H9 (cell line): ENCODE measurements around the gene FBXO40. TPM values are rescaled to one million over a fixed set of nuclear protein-coding genes. Genes with fewer than 3 reads are reported as not detected.

Experiments used
- DNase-seq: peaks from one replicate; pipeline ENCODE4 v3.0.0-alpha.2; 2017
- H2AFZ ChIP-seq: one replicate; pipeline ENCODE4 v1.6.1; 2013; ENCODE audit warnings: mild to moderate bottlenecking, low read length, control low read depth, moderate library complexity
- H2AK5ac ChIP-seq: 2 replicates; pipeline ENCODE4 v1.6.1; 2013; ENCODE audit warnings: low read length, control low read depth, mixed read lengths; ENCODE audit not compliant: insufficient read length
- H2BK120ac ChIP-seq: one replicate; pipeline ENCODE4 v1.6.1; 2013; ENCODE audit warnings: low read depth, mild to moderate bottlenecking, low read length, control low read depth, inconsistent platforms; ENCODE audit not compliant: poor library complexity, severe bottlenecking
- H2BK12ac ChIP-seq: 2 replicates; pipeline ENCODE4 v1.6.1; 2013; ENCODE audit warnings: low read length, control low read depth, mixed read lengths, low read depth; ENCODE audit not compliant: insufficient read length
- H2BK15ac ChIP-seq: 2 replicates; pipeline ENCODE4 v1.6.1; 2013; ENCODE audit warnings: low read depth, low read length, control low read depth
- H2BK20ac ChIP-seq: one replicate; pipeline ENCODE4 v1.6.1; 2013; ENCODE audit warnings: low read depth, mild to moderate bottlenecking, low read length, control low read depth, inconsistent platforms; ENCODE audit not compliant: poor library complexity, severe bottlenecking
- H2BK5ac ChIP-seq: 2 replicates; pipeline ENCODE4 v1.6.1; 2013; ENCODE audit warnings: low read length, control low read depth, mixed read lengths; ENCODE audit not compliant: insufficient read length
- H3K14ac ChIP-seq: 2 replicates; pipeline ENCODE4 v1.6.1; 2013; ENCODE audit warnings: low read length, control low read depth; ENCODE audit not compliant: insufficient read depth
- H3K18ac ChIP-seq: 2 replicates; pipeline ENCODE4 v1.6.1; 2013; ENCODE audit warnings: low read depth, mild to moderate bottlenecking, mixed read lengths, low read length, control low read depth; ENCODE audit not compliant: insufficient read length
- H3K23ac ChIP-seq: 2 replicates; pipeline ENCODE4 v1.6.1; 2013; ENCODE audit warnings: low read length, control low read depth, mixed read lengths, low read depth; ENCODE audit not compliant: insufficient read length
- H3K23me2 ChIP-seq: 2 replicates; pipeline ENCODE4 v1.6.1; 2013; ENCODE audit warnings: low read depth, mild to moderate bottlenecking, mixed read lengths, low read length, control low read depth; ENCODE audit not compliant: insufficient read length, poor library complexity, severe bottlenecking
- H3K27ac ChIP-seq: 2 replicates; pipeline ENCODE4 v1.5.1; 2013; ENCODE audit warnings: low read length, control low read depth, mixed read lengths, low read depth; ENCODE audit not compliant: insufficient read length
- H3K27me3 ChIP-seq: 2 replicates; pipeline ENCODE4 v1.6.1; 2013; ENCODE audit warnings: low read length, control low read depth, inconsistent platforms; ENCODE audit not compliant: insufficient read depth
- H3K4ac ChIP-seq: 2 replicates; pipeline ENCODE4 v1.6.1; 2013; ENCODE audit warnings: low read depth, mild to moderate bottlenecking, control low read depth, inconsistent platforms, low read length, moderate library complexity
- H3K4me1 ChIP-seq: 2 replicates; pipeline ENCODE4 v1.6.1; 2013; ENCODE audit warnings: low read length, control low read depth, inconsistent platforms; ENCODE audit not compliant: insufficient read depth
- H3K4me2 ChIP-seq: 2 replicates; pipeline ENCODE4 v1.6.1; 2013; ENCODE audit warnings: low read length, control low read depth, mixed read lengths; ENCODE audit not compliant: insufficient read length, insufficient read depth
- H3K56ac ChIP-seq: 2 replicates; pipeline ENCODE4 v1.6.1; 2013; ENCODE audit warnings: low read depth, mild to moderate bottlenecking, mixed read lengths, low read length, control low read depth; ENCODE audit not compliant: insufficient read length
- H3K79me1 ChIP-seq: 2 replicates; pipeline ENCODE4 v1.6.1; 2013; ENCODE audit warnings: low read depth, mild to moderate bottlenecking, moderate library complexity, low read length, control low read depth, inconsistent platforms; ENCODE audit not compliant: insufficient read depth, poor library complexity, severe bottlenecking
- H3K79me2 ChIP-seq: 2 replicates; pipeline ENCODE4 v1.6.1; 2013; ENCODE audit warnings: low read length, control low read depth, inconsistent platforms; ENCODE audit not compliant: insufficient read depth
- H3K9ac ChIP-seq: 2 replicates; pipeline ENCODE4 v1.6.1; 2013; ENCODE audit warnings: low read length, control low read depth, mixed read lengths; ENCODE audit not compliant: insufficient read length; ENCODE audit errors: extremely low read depth
- H3K9me3 ChIP-seq: one replicate; pipeline ENCODE4 v1.6.1; 2013; ENCODE audit warnings: low read depth, low read length, inconsistent platforms; ENCODE audit not compliant: control insufficient read depth
- H3T11ph ChIP-seq: one replicate; pipeline ENCODE4 v1.6.1; 2013; ENCODE audit warnings: mild to moderate bottlenecking, low read length, control low read depth, inconsistent platforms
- H4K20me1 ChIP-seq: one replicate; pipeline ENCODE4 v1.6.1; 2013; ENCODE audit not compliant: control insufficient read depth, insufficient read length, insufficient read depth
- H4K5ac ChIP-seq: 2 replicates; pipeline ENCODE4 v1.6.1; 2013; ENCODE audit warnings: low read depth, mild to moderate bottlenecking, mixed read lengths, low read length, control low read depth; ENCODE audit not compliant: insufficient read length
- H4K8ac ChIP-seq: replicated peaks from 2 replicates; pipeline ENCODE4 v1.6.1; 2013; ENCODE audit warnings: low read length, control low read depth, mixed read lengths, low read depth; ENCODE audit not compliant: insufficient read length
- H4K91ac ChIP-seq: 2 replicates; pipeline ENCODE4 v1.6.1; 2013; ENCODE audit warnings: low read depth, mild to moderate bottlenecking, moderate library complexity, mixed read lengths, low read length, control low read depth; ENCODE audit not compliant: insufficient read length
- H3K27ac Mint-ChIP-seq, 3 experiments: 2 replicates in 2 of 3; 3 replicates in 1 of 3; pipeline ENCODE4 v1.8.0; 2020 to 2021; ENCODE audit warnings: mixed read lengths in 3 of 3, mild to moderate bottlenecking in 1 of 3, moderate library complexity in 1 of 3
- H3K27me3 Mint-ChIP-seq: 2 replicates; pipeline ENCODE4 v1.8.0; 2021; ENCODE audit warnings: low read depth, mild to moderate bottlenecking, moderate library complexity, mixed read lengths
- H3K36me3 Mint-ChIP-seq, 3 experiments: 2 replicates in 2 of 3; 3 replicates in 1 of 3; pipeline ENCODE4 v1.8.0; 2020 to 2021; ENCODE audit warnings: low read depth in 3 of 3, mixed read lengths in 3 of 3; ENCODE audit not compliant: insufficient read depth in 1 of 3
- H3K4me1 Mint-ChIP-seq, 2 experiments: 2 replicates each; pipeline ENCODE4 v1.8.0; 2020; ENCODE audit warnings: mixed read lengths in 2 of 2
- H3K4me3 Mint-ChIP-seq, 2 experiments: 2 replicates in 1 of 2; 3 replicates in 1 of 2; pipeline ENCODE4 v1.8.0; 2020 to 2021; ENCODE audit warnings: mild to moderate bottlenecking in 2 of 2, mixed read lengths in 2 of 2, moderate library complexity in 1 of 2
- H3K9me3 Mint-ChIP-seq, 2 experiments: 2 replicates in 1 of 2; 3 replicates in 1 of 2; pipeline ENCODE4 v1.8.0; 2020; ENCODE audit warnings: mild to moderate bottlenecking in 2 of 2, mixed read lengths in 2 of 2, moderate library complexity in 1 of 2
- CTCF ChIP-seq: fragments of 200-600 bp; sonication (generic); conservative IDR thresholded peaks from 3 replicates; pipeline ENCODE4 v1.8.0; 2021; ENCODE audit warnings: antibody characterized with exemption, mild to moderate bottlenecking
- WGBS: extraction: QIAGEN DNeasy Blood & Tissue Kit; methylation state at CpG from one replicate; pipeline ENCODE4 v1.1.7; 2013; ENCODE audit warnings: missing lambda C conversion rate, low lambda C conversion rate, mixed read lengths; ENCODE audit not compliant: insufficient read length; ENCODE audit errors: extremely low coverage; 5-methylcytosine and 5-hydroxymethylcytosine counted together
- total RNA-seq: library from RNA; stranded (reverse); gene quantifications from 2 replicates; pipeline ENCODE4 v1.2.1, GENCODE V29; 2021

The FBXO40 gene
- total RNA-seq, 1 experiment from 2014 or later = 0.04 TPM

DNA sequence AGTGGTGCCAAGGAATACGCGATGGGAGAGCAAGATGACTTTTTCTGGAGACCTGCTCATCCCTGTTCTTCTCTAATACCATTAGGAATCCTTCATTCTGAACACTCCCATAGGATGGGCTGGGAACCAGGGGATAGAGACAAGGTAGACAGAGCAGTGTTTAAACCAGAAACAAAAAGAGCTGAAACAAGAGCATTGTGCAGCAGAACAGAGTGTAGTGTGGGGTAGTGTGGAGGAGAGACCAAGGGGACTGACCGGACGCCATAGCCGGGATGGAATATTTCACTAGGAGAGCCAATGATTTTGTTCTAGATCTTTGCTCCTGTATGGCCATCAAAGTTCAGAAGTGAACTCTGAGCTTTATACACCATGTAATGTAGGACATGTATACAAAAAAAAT lies 51.9 kb downstream of the FBXO40 start:
- H3K27ac ChIP-seq = no peak overlapping the region
- Mint-ChIP-seq H3K9me3 (peaks cover 0 to 4% of the 10 kb centered on the region in 2 experiments; a peak in 1 of 5 replicates), H3K36me3 (no peaks in the 10 kb centered on the region), H3K27ac (no peak overlapping the region), H3K4me3 (no peak overlapping the region), H3K27me3 (no peaks in the 10 kb centered on the region), H3K4me1 (peaks cover 22 to 24% of the 10 kb centered on the region in 2 experiments)
- H4K8ac ChIP-seq = no peak overlapping the region
- no peaks in the 10 kb centered on the region for H3K79me2 ChIP-seq
- no peak overlapping the region for H3K14ac ChIP-seq
- no peak overlapping the region for H2BK20ac ChIP-seq
- no peak overlapping the region for H3K4me2 ChIP-seq
- no peaks in the 10 kb centered on the region for H3K79me1 ChIP-seq
- no peak overlapping the region for H3K23ac ChIP-seq
- H2BK5ac ChIP-seq = no peak overlapping the region
- no peak overlapping the region for H4K91ac ChIP-seq
- H2AFZ ChIP-seq = no peak overlapping the region
- no peaks in the 10 kb centered on the region for H3K9me3 ChIP-seq
- no peak overlapping the region for H2BK120ac ChIP-seq
- no peak overlapping the region for H4K5ac ChIP-seq
- no peak overlapping the region for H2AK5ac ChIP-seq
- H3K4me1 ChIP-seq = peaks cover 7% of the 10 kb centered on the region; the same call in 1 of the 2 replicates
- no peak overlapping the region for H3K9ac ChIP-seq
- H3K18ac ChIP-seq = no peak overlapping the region
- H2BK12ac ChIP-seq = no peak overlapping the region
- H3K27me3 ChIP-seq = no peaks in the 10 kb centered on the region
- H4K20me1 ChIP-seq = no peaks in the 10 kb centered on the region
- no peak overlapping the region for H3K56ac ChIP-seq
- no peak overlapping the region for H2BK15ac ChIP-seq
- H3T11ph ChIP-seq = no peak overlapping the region
- H3K23me2 ChIP-seq = no peaks in the 10 kb centered on the region
- no CpG with 5 or more reads among the region's 5 CpGs for WGBS
- no peak for DNase-seq
- no peak overlapping the region for H3K4ac ChIP-seq
- TF ChIP-seq CTCF = no peak
